ENCODE measurements around the gene COL18A1.

DNA sequence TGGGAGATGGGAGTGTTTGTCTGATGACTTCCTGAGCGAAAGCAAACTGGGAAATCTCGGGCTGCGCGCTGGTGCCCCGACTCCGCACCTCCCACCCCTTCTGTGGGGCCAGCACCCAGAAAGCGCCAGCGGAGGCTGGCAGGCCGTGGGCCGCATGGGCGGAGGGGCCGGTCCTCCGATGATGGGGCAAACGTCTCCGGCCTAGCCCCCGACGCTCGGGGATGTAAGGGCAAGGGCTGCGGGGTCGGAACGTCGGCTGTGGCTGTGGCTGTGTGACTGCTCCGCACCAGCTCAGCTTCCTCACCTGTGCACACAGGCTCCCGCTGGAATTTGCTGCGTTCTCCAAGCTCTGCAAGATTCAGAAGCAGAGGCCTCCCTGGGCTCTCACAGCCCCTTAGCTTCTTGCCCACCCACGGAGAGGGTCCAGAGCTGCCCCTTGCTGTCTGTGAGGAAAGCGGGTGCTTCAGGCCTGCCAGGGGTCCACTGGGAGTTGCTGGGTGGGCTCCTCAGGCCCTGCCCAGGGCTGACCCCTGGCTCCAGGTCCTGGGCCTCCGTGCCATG lies 35.0 kb downstream of the COL18A1 start:
- TF ChIP-seq, protein P1, sequence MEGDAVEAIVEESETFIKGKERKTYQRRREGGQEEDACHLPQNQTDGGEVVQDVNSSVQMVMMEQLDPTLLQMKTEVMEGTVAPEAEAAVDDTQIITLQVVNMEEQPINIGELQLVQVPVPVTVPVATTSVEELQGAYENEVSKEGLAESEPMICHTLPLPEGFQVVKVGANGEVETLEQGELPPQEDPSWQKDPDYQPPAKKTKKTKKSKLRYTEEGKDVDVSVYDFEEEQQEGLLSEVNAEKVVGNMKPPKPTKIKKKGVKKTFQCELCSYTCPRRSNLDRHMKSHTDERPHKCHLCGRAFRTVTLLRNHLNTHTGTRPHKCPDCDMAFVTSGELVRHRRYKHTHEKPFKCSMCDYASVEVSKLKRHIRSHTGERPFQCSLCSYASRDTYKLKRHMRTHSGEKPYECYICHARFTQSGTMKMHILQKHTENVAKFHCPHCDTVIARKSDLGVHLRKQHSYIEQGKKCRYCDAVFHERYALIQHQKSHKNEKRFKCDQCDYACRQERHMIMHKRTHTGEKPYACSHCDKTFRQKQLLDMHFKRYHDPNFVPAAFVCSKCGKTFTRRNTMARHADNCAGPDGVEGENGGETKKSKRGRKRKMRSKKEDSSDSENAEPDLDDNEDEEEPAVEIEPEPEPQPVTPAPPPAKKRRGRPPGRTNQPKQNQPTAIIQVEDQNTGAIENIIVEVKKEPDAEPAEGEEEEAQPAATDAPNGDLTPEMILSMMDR (conservative IDR thresholded peaks at IDR 0.05): no peak
- no peak for TF ChIP-seq ZFX (IDR thresholded peaks at IDR 0.05)
